OCI-LY3 (cell line): ENCODE results near the gene GPBAR1.
A peak's percentile ranks its signal among the peaks of the same experiment; 100 is the strongest.
"Not testable (repeated sequence)": the region's sequence is repeated elsewhere in the genome, so short reads cannot be mapped to it uniquely, and the experiment has no call there.

Experiments
- H2AFZ ChIP-seq: fragments of 200-600, 300-600 bp; shearing (Covaris generic); 2 replicates; pipeline ENCODE4 v1.6.0; 2014; ENCODE audit warnings: antibody characterized with exemption, low read depth, low read length
- H3K27ac ChIP-seq: fragments of 200-600, 300-600 bp; sonication (generic); 2 replicates; pipeline ENCODE4 v1.5.1; 2014; ENCODE audit warnings: mild to moderate bottlenecking, low read length, moderate library complexity, mixed read lengths
- H3K27me3 ChIP-seq: fragments of 200-600, 300-600 bp; sonication (generic); 2 replicates; pipeline ENCODE4 v1.6.1; 2014; ENCODE audit warnings: low read depth, low read length, mixed read lengths
- H3K36me3 ChIP-seq: fragments of 200-600, 300-600 bp; sonication (generic); replicated peaks from 2 replicates; pipeline ENCODE3; 2014; ENCODE audit warnings: low read depth, low read length, mixed read lengths
- H3K4me1 ChIP-seq: fragments of 300-600, 200-600 bp; sonication (generic); 2 replicates; pipeline ENCODE4 v1.6.1; 2014; ENCODE audit warnings: low read length, mixed read lengths
- H3K4me2 ChIP-seq: fragments of 200-600, 300-600 bp; sonication (generic); 2 replicates; pipeline ENCODE4 v1.6.1; 2014; ENCODE audit warnings: low read length, mixed read lengths
- H3K4me3 ChIP-seq: fragments of 300-600, 200-600 bp; sonication (generic); 2 replicates; pipeline ENCODE4 v1.5.1; 2014; ENCODE audit warnings: antibody characterized with exemption, mild to moderate bottlenecking, low read length, moderate library complexity
- H3K79me2 ChIP-seq: fragments of 300-600, 200-600 bp; shearing (Covaris generic); 2 replicates; pipeline ENCODE4 v1.6.1; 2014; ENCODE audit warnings: mild to moderate bottlenecking, low read length, mixed read lengths
- H3K9ac ChIP-seq: fragments of 300-600, 200-600 bp; shearing (Covaris generic); 2 replicates; pipeline ENCODE4 v1.6.0; 2014; ENCODE audit warnings: mild to moderate bottlenecking, low read length, moderate library complexity
- H3K9me3 ChIP-seq: fragments of 200-600, 300-600 bp; shearing (Covaris generic); 2 replicates; pipeline ENCODE4 v1.6.1; 2014; ENCODE audit warnings: low read length, mixed read lengths; ENCODE audit not compliant: insufficient read depth
- H4K20me1 ChIP-seq: fragments of 200-600, 300-600 bp; sonication (generic); 2 replicates; pipeline ENCODE4 v1.6.1; 2016; ENCODE audit warnings: low read length, mixed read lengths; ENCODE audit not compliant: insufficient read depth
- CTCF ChIP-seq: fragments of 200-600, 300-600 bp; sonication (generic); IDR thresholded peaks from 2 replicates; pipeline ENCODE4 v1.5.1; 2014; ENCODE audit warnings: antibody characterized with exemption, low read length, low read depth
- EZH2phosphoT487 ChIP-seq: fragments of 200-600 bp; shearing (Covaris generic); IDR thresholded peaks from 2 replicates; pipeline ENCODE4 v1.6.1; 2018; ENCODE audit warnings: antibody characterized with exemption, mixed run types, low read depth

The GPBAR1 gene

GRCh38 chr2:218271865-218272530, 11.2 kb downstream of the GPBAR1 start:
- H3K27ac ChIP-seq = no peak overlapping the region
- TF ChIP-seq EZH2phosphoT487 = no peak
- no peak for TF ChIP-seq CTCF
- peak overlapping the region; percentile 98 for H3K4me2 ChIP-seq
- no peak overlapping the region for H2AFZ ChIP-seq
- peaks cover 6% of the 10 kb centered on the region for H3K79me2 ChIP-seq
- H3K27me3 ChIP-seq = no peaks in the 10 kb centered on the region
- peaks cover 16% of the 10 kb centered on the region for H3K4me1 ChIP-seq
- no peaks in the 10 kb centered on the region for H3K9me3 ChIP-seq
- H3K9ac ChIP-seq = no peak overlapping the region
- no peaks in the 10 kb centered on the region for H4K20me1 ChIP-seq
- no peak overlapping the region for H3K4me3 ChIP-seq
- no peaks in the 10 kb centered on the region for H3K36me3 ChIP-seq

GRCh38 chr2:218272531-218273212, 11.9 kb downstream of the GPBAR1 start:
- H3K79me2 ChIP-seq = peaks cover 6% of the 10 kb centered on the region
- H3K4me1 ChIP-seq = peaks cover 16% of the 10 kb centered on the region
- H2AFZ ChIP-seq = no peak overlapping the region
- H4K20me1 ChIP-seq = no peaks in the 10 kb centered on the region
- no peaks in the 10 kb centered on the region for H3K27me3 ChIP-seq
- H3K4me3 ChIP-seq = no peak overlapping the region
- no peak overlapping the region for H3K9ac ChIP-seq
- no peak overlapping the region for H3K4me2 ChIP-seq
- H3K9me3 ChIP-seq = no peaks in the 10 kb centered on the region
- peak; percentile 70 for TF ChIP-seq CTCF
- no peak for TF ChIP-seq EZH2phosphoT487
- no peak overlapping the region for H3K27ac ChIP-seq
- no peaks in the 10 kb centered on the region for H3K36me3 ChIP-seq

- not testable (repeated sequence) for H3K27me3 ChIP-seq, H3K9ac ChIP-seq, H2AFZ ChIP-seq, H3K9me3 ChIP-seq, H3K27ac ChIP-seq, H3K36me3 ChIP-seq, H4K20me1 ChIP-seq, H3K79me2 ChIP-seq, H3K4me2 ChIP-seq, H3K4me3 ChIP-seq
- peaks cover 16% of the 10 kb centered on the region for H3K4me1 ChIP-seq
These were observed 12.5 kb downstream of the GPBAR1 start for GRCh38 chr2:218273214-218273907.

GRCh38 chr2:218273908-218274249, 13.1 kb downstream of the GPBAR1 start:
- Histone ChIP-seq H3K27me3 (no peaks in the 10 kb centered on the region), H2AFZ (no peak overlapping the region), H3K36me3 (no peaks in the 10 kb centered on the region), H3K4me3 (no peak overlapping the region), H3K9me3 (no peaks in the 10 kb centered on the region), H3K4me2 (no peak overlapping the region), H3K4me1 (peaks cover 16% of the 10 kb centered on the region), H4K20me1 (no peaks in the 10 kb centered on the region), H3K79me2 (peaks cover 6% of the 10 kb centered on the region), H3K27ac (no peak overlapping the region), H3K9ac (no peak overlapping the region)
- TF ChIP-seq EZH2phosphoT487 = no peak
- no peak for TF ChIP-seq CTCF
